ENCODE data around the gene STK32B. TPM values are rescaled to one million over a fixed set of nuclear protein-coding genes. Genes with fewer than 3 reads are reported as not detected.

The STK32B gene
- total and polyA plus RNA-seq, 2 of the 4 experiments (the other 2 are of a cell fraction), result 5.5 to 6.3 TPM

GRCh38 chr4:5222951-5223350, 171.7 kb downstream of the STK32B start:
- Histone ChIP-seq H3K9me3 (ENCODE audit: control insufficient read depth, insufficient read depth, low read length) (peaks cover 3% of the 10 kb centered on the region), H3K27ac (ENCODE audit: insufficient read depth, low read length) (no peak overlapping the region), H3K14ac (replicated peaks; ENCODE audit: low read depth, low read length) (no peak overlapping the region), H2AK5ac (ENCODE audit: low read depth, low read length) (no peak overlapping the region), H3K4me2 (ENCODE audit: low read depth, low read length) (no peak overlapping the region), H3K4me1 (ENCODE audit: control insufficient read depth, insufficient read depth, low read length) (no peaks in the 10 kb centered on the region), H3K56ac (ENCODE audit: extremely low read depth, insufficient read depth, low read length) (no peak overlapping the region), H4K91ac (ENCODE audit: insufficient read depth, low read depth, low read length) (no peak overlapping the region), H3K4ac (ENCODE audit: low read depth, low read length) (no peak overlapping the region), H2AK9ac (replicated peaks; ENCODE audit: low read depth, low read length, poor library complexity) (no peak overlapping the region), H3K4me3 (ENCODE audit: insufficient read depth, low read depth, low read length) (no peak overlapping the region), H2AFZ (replicated peaks; ENCODE audit: low read length, poor library complexity) (no peak overlapping the region), H4K8ac (ENCODE audit: low read depth in 2 of 2, low read length in 2 of 2) (no peak overlapping the region), H3K9ac (ENCODE audit: low read depth, low read length) (no peak overlapping the region), H2BK20ac (ENCODE audit: low read depth, low read length) (no peak overlapping the region), H4K5ac (ENCODE audit: low read depth, low read length) (no peak overlapping the region), H4K20me1 (ENCODE audit: insufficient read depth, low read length) (no peaks in the 10 kb centered on the region; the same call in 1 of the 2 replicates), H2BK120ac (ENCODE audit: low read depth, low read length) (no peak overlapping the region), H2BK5ac (ENCODE audit: low read depth, low read length, poor library complexity, severe bottlenecking) (no peak overlapping the region), H3K9me1 (ENCODE audit: insufficient read depth, low read length) (no peaks in the 10 kb centered on the region), H3K79me1 (ENCODE audit: low read depth in 1 of 2, low read length in 2 of 2) (no peaks in the 10 kb centered on the region; a peak in 1 of 4 replicates), H2BK15ac (ENCODE audit: low read depth, low read length) (no peak overlapping the region), H3K23ac (ENCODE audit: low read depth, low read length) (no peak overlapping the region), H3K27me3 (ENCODE audit: control insufficient read depth, insufficient read depth, low read length) (no peaks in the 10 kb centered on the region), H3K18ac (ENCODE audit: low read depth, low read length) (no peak overlapping the region), H3K36me3 (ENCODE audit: control insufficient read depth, insufficient read depth, low read length) (no peaks in the 10 kb centered on the region)
- intact Hi-C loops (cut with micrococcal nuclease) (no loop called here), in situ Hi-C loops (cut with MboI; ENCODE audit: low sequenced_read_pairs) (no loop called here), dilution Hi-C loops (cut with HindIII; ENCODE audit: low sequenced_read_pairs, unreplicated experiment) (no loop called here)
- no CpG with 5 or more reads among the region's 1 CpG for WGBS, 2 experiments (ENCODE audit: extremely low coverage in 2 of 2, insufficient read length in 1 of 2)
- DNase-seq (no peak), ATAC-seq (ENCODE audit: low read depth) (no peak)
- ChIA-PET POLR2A (ENCODE audit: unreplicated experiment) (no interaction called here), CTCF (no interaction called here)
- no TSS peak for BruUV-seq (replicated peaks)
- TF ChIP-seq MXI1 (IDR thresholded peaks at IDR 0.05; ENCODE audit: borderline replicate concordance, low read depth, low read length) (no peak), FOS (IDR thresholded peaks at IDR 0.05; ENCODE audit: low read depth, low read length) (no peak), SMC3 (IDR thresholded peaks at IDR 0.05; ENCODE audit: low read depth, low read length) (no peak), MAFK (IDR thresholded peaks at IDR 0.05; ENCODE audit: low read depth, low read length) (no peak), MAZ (IDR thresholded peaks at IDR 0.05; ENCODE audit: borderline replicate concordance, low read depth, low read length) (no peak), POLR2A (IDR thresholded peaks at IDR 0.05; ENCODE audit: low read depth, low read length) (no peak), RFX5 (IDR thresholded peaks at IDR 0.05; ENCODE audit: low read depth, low read length) (no peak), RAD21 (IDR thresholded peaks at IDR 0.05; ENCODE audit: low read length) (no peak), BHLHE40 (IDR thresholded peaks at IDR 0.05; ENCODE audit: low read depth, low read length) (no peak)
- TF ChIP-seq, protein P1, sequence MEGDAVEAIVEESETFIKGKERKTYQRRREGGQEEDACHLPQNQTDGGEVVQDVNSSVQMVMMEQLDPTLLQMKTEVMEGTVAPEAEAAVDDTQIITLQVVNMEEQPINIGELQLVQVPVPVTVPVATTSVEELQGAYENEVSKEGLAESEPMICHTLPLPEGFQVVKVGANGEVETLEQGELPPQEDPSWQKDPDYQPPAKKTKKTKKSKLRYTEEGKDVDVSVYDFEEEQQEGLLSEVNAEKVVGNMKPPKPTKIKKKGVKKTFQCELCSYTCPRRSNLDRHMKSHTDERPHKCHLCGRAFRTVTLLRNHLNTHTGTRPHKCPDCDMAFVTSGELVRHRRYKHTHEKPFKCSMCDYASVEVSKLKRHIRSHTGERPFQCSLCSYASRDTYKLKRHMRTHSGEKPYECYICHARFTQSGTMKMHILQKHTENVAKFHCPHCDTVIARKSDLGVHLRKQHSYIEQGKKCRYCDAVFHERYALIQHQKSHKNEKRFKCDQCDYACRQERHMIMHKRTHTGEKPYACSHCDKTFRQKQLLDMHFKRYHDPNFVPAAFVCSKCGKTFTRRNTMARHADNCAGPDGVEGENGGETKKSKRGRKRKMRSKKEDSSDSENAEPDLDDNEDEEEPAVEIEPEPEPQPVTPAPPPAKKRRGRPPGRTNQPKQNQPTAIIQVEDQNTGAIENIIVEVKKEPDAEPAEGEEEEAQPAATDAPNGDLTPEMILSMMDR (conservative IDR thresholded peaks at IDR 0.05; ENCODE audit: low read depth, low read length), result no peak
